ENCODE results near the gene POU6F1.

The POU6F1 gene

DNA sequence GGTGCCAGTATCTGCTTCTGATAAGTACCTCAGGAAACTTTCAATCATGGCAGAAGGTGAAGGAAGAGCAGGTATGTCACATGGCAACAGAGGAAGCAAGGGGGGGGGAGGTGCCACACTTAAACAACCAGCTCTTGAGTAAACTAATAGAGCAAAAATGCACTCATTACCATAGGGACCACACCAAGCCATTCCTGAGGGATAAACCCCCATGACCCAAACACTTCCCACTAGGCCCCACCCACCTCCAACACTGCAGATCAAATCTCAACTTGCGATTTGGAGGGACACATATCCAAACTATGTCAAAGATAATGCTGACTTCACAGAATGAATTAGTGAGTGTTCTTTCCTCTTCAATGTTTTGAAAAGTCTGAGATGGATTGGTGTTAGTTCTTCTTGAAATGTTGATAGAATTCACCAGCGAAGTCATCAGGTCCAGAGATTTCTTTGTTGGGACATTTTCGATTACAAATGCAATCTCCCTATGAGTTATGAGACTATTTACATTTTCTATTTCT, 61.6 kb downstream of the POU6F1 start:
- DNase-seq: no peak

DNA sequence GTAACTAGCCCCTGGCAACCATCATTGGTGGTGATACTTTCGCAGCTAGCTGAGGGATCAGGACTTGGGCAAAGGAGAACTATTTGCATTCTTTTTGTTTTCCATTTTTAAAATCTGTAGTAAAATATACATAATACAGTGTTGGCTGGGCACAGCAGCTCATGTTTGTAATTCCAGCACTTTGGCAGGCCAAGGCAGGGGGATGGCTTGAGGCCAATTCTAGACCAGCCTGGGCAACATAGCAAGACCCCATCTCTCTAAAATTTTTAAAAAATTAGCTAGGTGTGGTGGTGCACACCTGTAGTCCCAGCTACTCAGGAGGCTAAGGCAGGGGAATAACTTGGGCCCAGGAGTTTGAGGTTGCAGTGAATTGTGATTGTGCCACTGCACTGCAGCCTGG, 64.9 kb downstream of the POU6F1 start:
- DNase-seq: no peak

DNA sequence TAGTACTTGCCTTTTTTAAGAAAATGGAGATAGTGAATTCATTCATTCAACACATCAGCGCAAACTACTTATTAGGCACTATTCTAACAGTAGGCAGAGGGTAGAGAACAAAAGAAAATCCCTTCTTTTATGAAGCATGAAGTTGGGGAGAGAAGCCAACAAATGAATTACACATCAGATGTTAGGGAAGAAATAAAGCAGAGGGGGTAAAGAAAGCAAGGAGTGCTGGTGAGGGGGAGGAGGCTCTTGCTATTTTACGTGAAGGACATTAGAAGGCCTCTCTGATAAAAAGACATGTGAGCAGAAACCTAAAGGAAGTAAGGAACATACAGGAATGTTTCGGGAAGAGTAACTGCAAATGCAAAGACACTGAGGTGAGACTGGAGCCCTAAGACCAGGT, 67.1 kb downstream of the POU6F1 start:
- no peak for DNase-seq

DNA sequence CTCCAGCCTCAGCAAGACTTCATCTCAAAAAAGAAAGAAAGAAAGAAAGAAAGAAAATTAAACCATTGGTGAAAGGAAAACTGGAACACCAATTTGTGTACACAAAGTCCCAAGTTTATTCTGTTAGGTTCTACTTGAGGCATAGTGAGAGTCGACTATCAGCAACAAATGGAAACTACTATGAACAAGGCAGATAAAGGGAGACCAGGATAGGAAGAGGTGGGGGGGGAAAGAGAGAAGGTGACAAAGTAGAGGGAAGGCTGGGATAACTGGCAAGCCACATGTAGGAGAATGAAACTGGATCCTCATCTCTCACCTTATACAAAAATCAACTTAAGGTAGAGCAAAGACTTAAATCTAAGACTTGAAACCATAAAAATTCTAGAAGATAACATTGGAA, 70.6 kb downstream of the POU6F1 start:
- DNase-seq: no peak

DNA sequence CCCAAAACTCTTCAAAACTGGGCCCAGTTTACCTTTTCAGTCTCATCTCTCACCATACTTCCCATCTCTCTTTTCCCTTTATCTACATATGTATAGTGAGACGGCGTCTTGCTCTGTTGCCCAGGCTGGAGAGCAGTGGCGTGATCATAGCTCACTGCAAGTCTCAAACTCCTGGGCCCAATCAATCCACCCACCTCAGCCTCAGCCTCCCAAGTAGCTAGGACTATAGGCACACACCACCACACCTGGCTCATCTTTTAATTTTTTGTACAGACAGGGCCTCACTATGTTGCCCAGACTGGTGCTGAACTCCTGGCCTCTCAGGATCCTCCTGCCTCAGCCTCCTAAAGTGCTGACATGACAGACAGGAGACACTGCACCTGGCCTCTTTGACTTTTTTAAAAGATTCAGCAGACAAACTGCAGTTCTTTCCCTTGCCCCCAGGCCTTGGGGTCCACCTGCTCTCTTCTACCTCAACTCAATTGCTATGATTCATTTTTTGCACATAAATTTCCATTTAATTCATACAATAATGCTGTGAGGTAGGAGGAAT, 78.5 kb downstream of the POU6F1 start:
- DNase-seq: no peak

Measured in NCI-H1092 (cell line).